GM21528 (cell line): Measurements from ENCODE around the gene LGI2.

Source experiments
- ATAC-seq: cut with Tn5 transposase; IDR thresholded peaks from one replicate; pipeline ENCODE4 v1.9.1; 2021; ENCODE audit warnings: mild to moderate bottlenecking, moderate library complexity; ENCODE audit not compliant: unreplicated experiment, low FRiP score

LGI2 gene

GRCh38 chr4:24968992-24969391 lies 61.8 kb downstream of the LGI2 start:
- no peak for ATAC-seq

DNA sequence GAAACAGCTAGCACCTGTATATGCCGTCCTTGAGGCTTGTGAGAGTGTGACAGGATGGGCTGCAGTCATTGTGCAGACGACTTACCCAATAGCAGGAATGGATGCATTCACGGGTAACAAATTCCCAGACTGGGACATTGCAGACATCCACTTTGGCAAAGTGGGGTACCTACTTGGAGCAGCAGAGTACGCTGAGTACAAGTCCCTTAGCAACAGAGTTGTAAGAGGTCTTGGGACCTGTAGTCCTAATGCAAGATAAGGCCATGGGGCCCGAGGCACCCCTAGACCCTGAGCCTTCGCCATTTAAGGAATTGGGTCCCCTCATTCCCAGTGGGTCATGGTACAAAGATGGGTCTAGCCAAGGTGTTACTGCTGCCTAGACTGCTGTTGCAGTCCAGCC lies 62.5 kb downstream of the LGI2 start:
- no peak for ATAC-seq

- no peak for ATAC-seq
Measured at GRCh38 chr4:24967346-24967745, 63.4 kb downstream of the LGI2 start.

GRCh38 chr4:24966076-24966475 lies 64.7 kb downstream of the LGI2 start:
- no peak for ATAC-seq

DNA sequence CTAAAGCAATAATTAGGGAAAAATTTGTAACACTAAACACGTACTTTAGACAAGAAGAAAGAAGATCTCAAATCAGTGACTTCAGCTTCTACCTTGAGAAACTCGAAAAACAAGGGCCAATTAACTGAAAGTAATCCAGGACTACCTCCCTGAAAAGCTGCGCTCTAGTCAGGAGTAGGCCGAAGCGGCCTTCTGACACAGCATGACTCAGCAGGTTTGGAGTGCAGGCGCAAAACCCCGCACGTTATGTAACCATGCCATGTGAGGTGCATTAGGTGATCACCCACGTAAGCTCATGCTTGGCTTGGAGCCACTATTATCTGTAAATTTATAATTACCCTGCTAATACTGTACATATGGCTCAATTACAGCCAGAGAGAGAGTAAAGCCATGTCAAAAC lies 65.1 kb downstream of the LGI2 start:
- no peak for ATAC-seq

DNA sequence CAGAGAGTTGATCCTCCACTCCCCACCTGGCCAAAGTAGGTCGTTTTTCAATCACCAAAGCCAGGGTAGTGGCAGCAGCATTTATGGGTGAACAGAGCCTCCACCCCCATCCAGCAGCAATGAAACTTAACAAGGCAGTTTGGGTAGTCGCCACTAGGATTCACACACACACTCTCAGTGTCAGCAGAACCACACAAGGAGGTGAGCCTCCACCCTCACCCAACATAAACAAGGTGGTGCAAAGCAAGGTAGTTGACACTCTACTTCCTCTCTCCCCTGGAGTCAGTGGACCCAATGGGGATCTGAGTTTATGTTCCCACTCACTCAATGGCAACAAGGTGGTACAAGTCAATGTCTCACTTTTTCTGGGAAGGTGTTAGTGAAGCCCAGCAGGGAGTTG lies 67.5 kb downstream of the LGI2 start:
- no peak for ATAC-seq

- no peak for ATAC-seq
Measured at GRCh38 chr4:24957886-24958285, 72.9 kb downstream of the LGI2 start.

DNA sequence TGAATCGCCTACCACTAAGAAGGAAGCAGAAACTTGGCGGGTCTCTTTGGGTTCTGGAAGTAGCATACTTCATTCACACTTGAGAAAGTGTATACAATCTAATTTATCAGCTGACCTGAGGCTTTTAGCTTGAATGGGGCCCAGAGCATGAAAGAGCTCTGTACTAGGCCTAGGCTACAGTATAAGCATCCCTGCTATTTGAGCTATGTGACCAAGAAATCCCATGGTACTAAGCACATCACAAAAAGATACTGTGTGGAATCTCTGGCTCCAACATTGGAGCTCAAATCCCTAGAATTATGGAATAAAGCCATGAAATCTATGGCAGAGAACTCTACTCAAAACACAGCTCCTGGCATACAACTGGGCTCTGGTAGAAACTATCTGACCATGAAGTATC lies 74.0 kb downstream of the LGI2 start:
- ATAC-seq: no peak

GRCh38 chr4:24956091-24956490 lies 74.7 kb downstream of the LGI2 start:
- ATAC-seq: no peak

GRCh38 chr4:24952667-24953066 lies 78.1 kb downstream of the LGI2 start:
- ATAC-seq: no peak

- no peak for ATAC-seq
Measured at GRCh38 chr4:24949970-24950369, 80.8 kb downstream of the LGI2 start.
